ENCODE data around the gene COG2. TPM values are rescaled to one million over a fixed set of nuclear protein-coding genes. Genes with fewer than 3 reads are reported as not detected.

COG2 gene
- total and polyA plus RNA-seq, 10 donors = 13.1 to 41.6 (median 29.4) TPM

DNA sequence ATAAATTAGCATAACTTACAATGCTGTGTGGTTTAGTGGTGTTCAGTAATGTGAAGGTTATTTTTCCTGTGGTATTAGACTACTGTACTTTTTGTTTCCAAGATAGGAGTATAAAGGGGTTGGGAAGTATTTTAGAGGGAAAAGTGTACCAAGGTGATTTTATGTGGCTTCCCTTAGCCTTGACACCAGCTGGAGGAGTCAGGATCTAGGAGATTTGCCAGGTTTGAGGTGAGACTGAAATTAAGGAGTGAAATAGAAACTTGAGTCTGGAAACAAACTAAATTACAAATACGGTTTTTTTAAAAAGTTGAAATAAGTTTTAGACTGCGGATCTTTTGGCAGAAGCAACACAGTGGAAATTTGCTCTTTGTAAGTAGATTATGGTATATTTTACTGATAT lies 32.3 kb downstream of the COG2 start:
- Histone ChIP-seq H3K4me1 (no peaks in the 10 kb centered on the region), H3K9me3 (no peaks in the 10 kb centered on the region), H3K36me3 (peaks cover 2 to 100% (median 83%) of the 10 kb centered on the region in 6 donors), H3K27ac (no peak overlapping the region), H3K27me3 (replicated peaks in 1 of 7) (no peaks in the 10 kb centered on the region), H3K4me3 (no peak overlapping the region)
- TF ChIP-seq, protein P1, sequence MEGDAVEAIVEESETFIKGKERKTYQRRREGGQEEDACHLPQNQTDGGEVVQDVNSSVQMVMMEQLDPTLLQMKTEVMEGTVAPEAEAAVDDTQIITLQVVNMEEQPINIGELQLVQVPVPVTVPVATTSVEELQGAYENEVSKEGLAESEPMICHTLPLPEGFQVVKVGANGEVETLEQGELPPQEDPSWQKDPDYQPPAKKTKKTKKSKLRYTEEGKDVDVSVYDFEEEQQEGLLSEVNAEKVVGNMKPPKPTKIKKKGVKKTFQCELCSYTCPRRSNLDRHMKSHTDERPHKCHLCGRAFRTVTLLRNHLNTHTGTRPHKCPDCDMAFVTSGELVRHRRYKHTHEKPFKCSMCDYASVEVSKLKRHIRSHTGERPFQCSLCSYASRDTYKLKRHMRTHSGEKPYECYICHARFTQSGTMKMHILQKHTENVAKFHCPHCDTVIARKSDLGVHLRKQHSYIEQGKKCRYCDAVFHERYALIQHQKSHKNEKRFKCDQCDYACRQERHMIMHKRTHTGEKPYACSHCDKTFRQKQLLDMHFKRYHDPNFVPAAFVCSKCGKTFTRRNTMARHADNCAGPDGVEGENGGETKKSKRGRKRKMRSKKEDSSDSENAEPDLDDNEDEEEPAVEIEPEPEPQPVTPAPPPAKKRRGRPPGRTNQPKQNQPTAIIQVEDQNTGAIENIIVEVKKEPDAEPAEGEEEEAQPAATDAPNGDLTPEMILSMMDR (IDR thresholded peaks at IDR 0.05 in 8 of 11, conservative IDR thresholded peaks at IDR 0.05 in 3 of 11) = no peak
- TF ChIP-seq POLR2A (IDR thresholded peaks at IDR 0.05) = no peak
- no peak for TF ChIP-seq POLR2AphosphoS5 (IDR thresholded peaks at IDR 0.05)
- DNase-seq = no peak
- intact Hi-C loops (cut with DNase I; ENCODE audit: low total_unique reads) = no loop called here
- 89 to 97% (median 95%) methylated on average over 2 of the region's 2 CpGs for WGBS, 5 donors

DNA sequence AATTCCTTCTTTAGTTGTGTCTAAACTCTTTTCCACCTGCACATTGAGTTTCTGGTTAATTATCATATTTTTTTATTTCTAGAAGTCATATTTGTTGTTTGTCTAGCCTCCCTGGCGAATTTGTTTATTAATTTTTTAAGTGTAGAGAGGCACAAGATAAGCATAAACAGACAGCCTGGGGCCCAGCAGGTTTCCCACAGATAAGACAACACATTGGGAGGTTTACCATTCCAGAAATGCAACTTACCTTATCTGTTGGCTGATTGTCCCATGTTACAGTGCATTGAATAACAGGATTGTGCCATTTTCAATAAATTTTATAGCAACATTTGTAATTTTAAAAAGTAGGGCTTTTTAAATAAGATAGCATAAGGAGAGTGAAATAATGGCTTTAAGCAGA lies 34.9 kb downstream of the COG2 start:
- intact Hi-C loops (cut with DNase I; ENCODE audit: low total_unique reads) = no loop called here
- Histone ChIP-seq H3K27ac (no peak overlapping the region), H3K9me3 (no peaks in the 10 kb centered on the region), H3K36me3 (peaks cover 2 to 100% (median 86%) of the 10 kb centered on the region in 6 donors), H3K27me3 (replicated peaks in 1 of 7) (no peaks in the 10 kb centered on the region), H3K4me1 (peaks cover 0 to 8% (median 0%) of the 10 kb centered on the region in 6 donors), H3K4me3 (no peak overlapping the region)
- TF ChIP-seq POLR2AphosphoS5 (IDR thresholded peaks at IDR 0.05) = no peak
- TF ChIP-seq, protein P1 (IDR thresholded peaks at IDR 0.05 in 8 of 11, conservative IDR thresholded peaks at IDR 0.05 in 3 of 11) = no peak
- no peak for TF ChIP-seq POLR2A (IDR thresholded peaks at IDR 0.05)
- no peak for DNase-seq
- WGBS, 5 donors = 91 to 100% (median 94%) methylated on average over 1 of the region's 1 CpG

DNA sequence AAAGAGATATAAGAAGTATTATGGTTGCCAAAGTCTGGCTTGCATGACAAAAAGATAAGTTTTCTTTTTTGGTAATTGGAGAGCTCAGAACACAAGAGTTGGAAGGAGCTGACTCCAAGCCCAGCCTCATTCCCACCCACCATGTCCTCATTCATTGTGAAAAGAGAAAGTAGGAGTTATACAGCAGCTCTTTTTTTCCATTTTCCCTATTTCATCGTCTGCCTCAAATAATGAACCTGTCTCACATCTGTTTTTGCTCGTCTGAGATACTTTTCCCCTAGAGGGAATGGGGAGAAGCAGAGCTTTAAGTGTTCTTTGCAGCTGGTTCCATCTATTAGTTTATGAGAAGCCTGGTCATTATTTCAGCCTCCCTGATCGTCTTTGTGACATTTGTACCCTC lies 36.9 kb downstream of the COG2 start:
- H3K4me1 ChIP-seq = peaks cover 0 to 18% (median 0%) of the 10 kb centered on the region in 6 donors
- no peak overlapping the region for H3K27ac ChIP-seq
- no peak overlapping the region for H3K4me3 ChIP-seq
- peaks cover 2 to 100% (median 91%) of the 10 kb centered on the region in 6 donors for H3K36me3 ChIP-seq
- no peak for TF ChIP-seq POLR2A (IDR thresholded peaks at IDR 0.05)
- no peak for TF ChIP-seq POLR2AphosphoS5 (IDR thresholded peaks at IDR 0.05)
- TF ChIP-seq, protein P1 (IDR thresholded peaks at IDR 0.05 in 8 of 11, conservative IDR thresholded peaks at IDR 0.05 in 3 of 11) = no peak
- DNase-seq = no peak
- 73 to 86% (median 81%) methylated on average over 3 of the region's 3 CpGs for WGBS, 5 donors
- no peaks in the 10 kb centered on the region for H3K27me3 ChIP-seq (replicated peaks in 1 of 7)
- H3K9me3 ChIP-seq = no peaks in the 10 kb centered on the region
- intact Hi-C loops (cut with DNase I; ENCODE audit: low total_unique reads) = no loop called here

DNA sequence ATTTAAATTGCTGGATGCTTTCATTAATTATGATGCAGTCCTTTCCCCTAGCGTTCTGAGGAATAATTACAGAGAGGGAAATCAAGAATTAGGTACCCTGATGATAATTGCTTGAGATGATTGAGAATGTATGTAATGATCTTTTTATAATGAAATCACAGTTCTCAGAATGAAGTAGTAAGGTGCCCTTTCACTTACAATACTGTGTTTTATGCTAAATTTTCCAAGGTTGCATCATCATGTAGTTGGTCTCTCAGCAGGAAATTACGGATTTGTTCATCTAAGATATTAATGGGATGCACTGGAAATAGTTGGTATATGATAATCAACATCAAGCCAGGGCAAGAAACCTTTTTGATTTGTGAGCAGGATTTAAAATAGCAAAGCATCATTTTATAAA lies 37.5 kb downstream of the COG2 start:
- 91 to 100% (median 94%) methylated on average over 2 of the region's 2 CpGs for WGBS, 5 donors

More for the DNA sequence above, 37.5 kb downstream of the COG2 start:
- H3K9me3 ChIP-seq = no peaks in the 10 kb centered on the region
- peaks cover 0 to 21% (median 0%) of the 10 kb centered on the region in 6 donors for H3K4me1 ChIP-seq
- no peak overlapping the region for H3K27ac ChIP-seq
- intact Hi-C loops (cut with DNase I; ENCODE audit: low total_unique reads) = no loop called here
- no peak overlapping the region for H3K4me3 ChIP-seq
- no peak for DNase-seq
- peaks cover 2 to 100% (median 92%) of the 10 kb centered on the region in 6 donors for H3K36me3 ChIP-seq
- TF ChIP-seq POLR2AphosphoS5 (IDR thresholded peaks at IDR 0.05) (no peak), POLR2A (IDR thresholded peaks at IDR 0.05) (no peak)
- TF ChIP-seq, protein P1 (IDR thresholded peaks at IDR 0.05 in 8 of 11, conservative IDR thresholded peaks at IDR 0.05 in 3 of 11) = no peak
- no peaks in the 10 kb centered on the region for H3K27me3 ChIP-seq (replicated peaks in 1 of 7)

All from spleen (tissue), 11 donors.